HG02973 (cell line): ENCODE results near the gene MAML3.
"Not testable (repeated sequence)": the region's sequence is repeated elsewhere in the genome, so short reads cannot be mapped to it uniquely, and the experiment has no call there.

Source experiments
- ATAC-seq: cut with Tn5 transposase; IDR thresholded peaks from one replicate; pipeline ENCODE4 v1.9.1; 2021; ENCODE audit warnings: moderate library complexity; ENCODE audit not compliant: unreplicated experiment

Gene MAML3

DNA sequence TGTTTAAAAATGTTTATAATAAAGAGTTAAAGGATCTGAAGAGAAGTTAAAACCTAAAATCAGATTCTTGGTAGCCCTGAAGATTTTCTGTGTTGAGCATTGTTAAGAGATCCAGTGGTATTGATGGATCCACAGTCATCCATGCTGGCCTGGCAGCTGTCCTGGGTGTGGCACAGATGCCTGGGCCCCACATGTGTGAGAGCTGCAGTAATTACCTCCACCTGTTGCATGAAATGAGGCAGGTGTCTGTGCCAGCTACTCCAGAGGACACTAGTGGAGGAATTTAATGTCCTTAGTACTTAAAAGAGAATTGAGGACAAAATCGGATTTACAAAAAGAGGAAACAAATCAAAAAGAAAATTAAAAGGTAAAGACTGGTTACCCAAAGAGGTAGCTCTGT is 444.3 kb downstream of the MAML3 start:
- ATAC-seq, result no peak

DNA sequence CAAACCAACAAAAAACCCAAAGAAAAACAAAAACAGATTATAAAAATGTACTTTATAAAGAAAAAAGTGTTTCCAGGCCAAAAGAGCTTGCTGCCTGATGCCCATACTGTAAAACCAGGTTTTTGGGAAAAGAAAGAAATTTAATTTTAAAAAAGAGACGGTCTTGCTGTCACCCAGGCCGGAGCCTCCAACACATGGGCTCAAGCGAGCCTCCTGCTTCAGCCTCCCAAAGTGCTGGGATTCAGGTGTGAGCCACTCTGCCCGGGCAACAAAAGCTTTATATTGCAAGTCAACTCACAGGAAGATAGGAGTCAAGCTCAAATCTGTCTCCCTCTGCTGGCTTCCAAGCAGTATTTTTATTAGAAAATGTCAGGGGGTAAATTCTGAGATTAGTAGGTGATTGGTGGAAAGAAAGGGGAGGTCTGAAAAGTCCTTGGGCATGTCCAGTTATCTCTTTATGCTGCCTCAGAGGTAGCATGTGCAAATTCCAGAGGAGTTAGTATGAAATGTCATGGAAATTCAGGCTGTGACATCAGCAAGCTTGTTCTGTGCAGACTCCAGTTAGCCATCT is 449.0 kb downstream of the MAML3 start:
- no peak for ATAC-seq

DNA sequence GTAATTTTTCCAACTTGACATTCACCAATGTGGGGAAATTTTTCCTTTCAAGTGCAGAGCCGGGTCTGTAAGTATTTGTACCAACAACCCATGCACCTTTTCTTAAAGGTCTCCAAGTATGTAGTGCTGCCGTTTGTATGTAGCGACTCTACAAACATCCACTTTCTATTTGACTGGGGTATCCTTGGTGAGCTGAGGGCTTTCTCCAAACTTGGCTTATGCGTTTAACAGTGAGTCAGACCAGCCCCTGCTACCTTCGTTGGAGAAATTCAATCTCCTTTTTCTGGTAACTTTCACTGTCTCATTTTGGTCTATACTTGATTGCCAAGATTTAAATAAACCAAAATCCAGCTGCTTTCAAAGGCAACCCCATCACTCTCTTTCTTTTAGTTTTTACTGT is 453.4 kb downstream of the MAML3 start:
- ATAC-seq, result no peak

DNA sequence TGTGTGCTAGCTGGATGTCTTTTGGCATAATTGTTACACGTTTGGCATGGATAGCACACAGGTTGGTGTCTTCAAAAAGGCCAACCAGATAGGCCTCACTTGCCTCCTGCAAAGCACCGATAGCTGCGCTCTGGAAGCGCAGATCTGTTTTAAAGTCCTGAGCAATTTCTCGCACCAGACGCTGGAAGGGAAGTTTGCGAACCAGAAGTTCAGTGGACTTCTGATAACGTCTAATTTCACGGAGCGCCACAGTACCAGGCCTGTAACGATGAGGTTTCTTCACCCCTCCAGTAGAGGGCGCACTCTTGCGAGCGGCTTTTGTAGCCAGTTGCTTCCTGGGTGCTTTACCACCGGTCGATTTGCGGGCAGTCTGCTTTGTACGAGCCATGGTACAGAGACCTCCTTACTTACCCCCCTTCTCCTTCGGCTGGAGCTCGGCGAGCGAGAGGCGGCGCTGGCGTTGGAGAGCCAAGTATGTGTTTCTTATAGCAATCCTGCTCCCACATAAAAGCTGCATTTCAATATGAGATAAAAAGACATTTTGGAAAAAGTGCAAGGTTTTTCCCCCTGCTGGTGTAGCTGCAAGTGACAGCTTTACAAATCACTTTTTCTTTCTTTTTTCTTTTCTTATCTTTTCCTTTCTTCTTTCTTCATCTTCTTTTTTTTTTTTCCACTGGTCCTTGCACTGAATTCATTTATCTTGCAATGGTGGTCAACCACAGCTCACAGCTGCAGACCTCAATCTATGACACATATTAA is 455.6 kb downstream of the MAML3 start:
- ATAC-seq, result not testable (repeated sequence)

DNA sequence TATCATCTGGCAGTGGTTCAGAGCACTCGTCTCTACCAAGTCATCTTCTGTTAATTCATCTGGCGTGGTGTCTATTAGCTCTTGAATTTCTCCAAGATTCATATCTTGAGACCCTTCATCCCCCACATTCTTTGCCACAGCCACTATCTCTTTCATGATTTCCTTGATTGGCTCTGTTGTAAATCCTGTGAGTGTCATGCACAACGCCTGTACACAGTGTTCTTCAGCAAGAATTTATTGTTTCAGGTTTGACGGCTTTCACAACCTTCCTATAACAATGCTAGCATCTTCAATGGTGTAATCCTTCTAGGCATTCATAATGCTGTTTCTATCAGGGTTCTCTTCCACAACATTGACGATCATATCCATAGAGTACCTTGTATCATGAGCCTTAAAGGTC is 457.5 kb downstream of the MAML3 start:
- no peak for ATAC-seq

DNA sequence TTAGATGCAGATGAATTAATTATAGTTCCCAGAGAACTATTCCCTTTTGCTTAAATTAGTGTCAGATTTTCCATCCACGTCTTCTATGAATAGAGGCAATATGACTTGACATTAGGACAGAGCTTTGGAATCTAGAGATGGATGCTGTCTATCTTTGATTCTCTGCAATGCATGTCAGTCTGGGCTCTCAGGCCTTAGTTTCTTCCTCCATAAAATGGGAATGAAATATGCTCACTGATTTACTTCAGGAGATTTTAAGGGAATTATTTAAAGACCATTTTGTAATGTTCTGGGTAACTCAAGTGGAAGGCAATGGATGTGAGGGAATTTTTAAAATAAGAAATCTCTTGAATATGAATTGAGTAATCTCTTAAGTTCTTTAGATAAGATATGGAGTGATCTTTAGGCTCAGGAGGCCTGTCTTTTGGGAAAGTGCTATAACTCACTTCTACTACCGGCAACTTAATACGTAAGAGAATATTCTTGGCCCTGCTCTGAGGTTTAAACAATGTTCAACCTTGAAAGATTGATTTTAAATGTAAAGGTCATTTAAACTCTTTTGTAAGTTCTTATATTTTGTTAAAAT is 459.4 kb downstream of the MAML3 start:
- no peak for ATAC-seq

DNA sequence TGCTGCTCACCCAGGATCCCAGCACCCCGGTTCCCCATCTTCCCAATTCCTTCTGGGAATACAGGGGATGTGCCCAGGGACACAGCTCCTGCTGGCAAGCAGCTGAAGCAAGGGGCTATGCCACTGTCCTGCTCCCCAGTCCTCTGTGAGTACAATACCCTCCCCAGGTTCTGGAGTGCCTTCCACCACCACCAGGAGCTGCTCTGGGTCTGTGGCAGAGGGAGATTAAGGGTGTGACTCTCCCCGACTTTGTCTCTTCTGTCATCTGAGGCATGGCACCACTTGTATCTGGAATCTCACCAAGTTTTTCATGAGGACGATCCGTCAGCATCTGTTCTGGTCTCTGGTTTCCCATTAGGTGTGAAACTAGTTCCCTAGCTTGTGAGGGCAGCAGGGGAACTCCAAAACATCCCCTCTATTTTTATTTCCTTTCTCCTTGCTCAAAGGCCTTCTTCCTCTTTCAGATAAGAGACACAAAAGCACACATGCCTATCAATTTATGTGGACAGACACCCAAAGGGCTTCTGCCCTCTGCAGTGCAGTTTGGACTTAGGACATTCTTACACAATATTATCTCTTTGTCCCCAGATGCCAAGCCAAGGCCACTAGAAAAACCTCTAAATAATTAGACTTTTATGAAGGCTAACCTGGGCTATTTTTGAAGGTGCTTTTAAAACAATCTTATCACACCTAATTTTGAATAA is 461.5 kb downstream of the MAML3 start:
- ATAC-seq, result no peak

DNA sequence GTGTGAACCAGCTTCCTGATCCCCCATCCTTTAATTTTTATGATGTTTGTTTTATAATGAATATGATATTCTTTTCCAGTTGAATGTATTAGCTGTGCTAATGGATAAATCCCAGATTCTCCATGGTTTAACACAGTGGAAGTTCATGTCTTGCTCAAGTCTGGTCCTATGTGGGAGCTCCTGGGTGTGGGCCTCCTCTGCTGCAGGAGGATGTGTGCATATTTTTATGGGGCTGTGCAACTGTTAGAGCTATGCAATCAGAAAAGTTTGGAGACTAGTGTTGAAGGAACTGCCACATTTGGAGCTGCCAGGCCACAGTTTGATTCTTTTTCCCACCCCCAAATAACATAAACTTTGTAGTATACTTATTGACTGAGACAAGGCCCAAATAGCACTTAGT is 463.6 kb downstream of the MAML3 start:
- no peak for ATAC-seq

DNA sequence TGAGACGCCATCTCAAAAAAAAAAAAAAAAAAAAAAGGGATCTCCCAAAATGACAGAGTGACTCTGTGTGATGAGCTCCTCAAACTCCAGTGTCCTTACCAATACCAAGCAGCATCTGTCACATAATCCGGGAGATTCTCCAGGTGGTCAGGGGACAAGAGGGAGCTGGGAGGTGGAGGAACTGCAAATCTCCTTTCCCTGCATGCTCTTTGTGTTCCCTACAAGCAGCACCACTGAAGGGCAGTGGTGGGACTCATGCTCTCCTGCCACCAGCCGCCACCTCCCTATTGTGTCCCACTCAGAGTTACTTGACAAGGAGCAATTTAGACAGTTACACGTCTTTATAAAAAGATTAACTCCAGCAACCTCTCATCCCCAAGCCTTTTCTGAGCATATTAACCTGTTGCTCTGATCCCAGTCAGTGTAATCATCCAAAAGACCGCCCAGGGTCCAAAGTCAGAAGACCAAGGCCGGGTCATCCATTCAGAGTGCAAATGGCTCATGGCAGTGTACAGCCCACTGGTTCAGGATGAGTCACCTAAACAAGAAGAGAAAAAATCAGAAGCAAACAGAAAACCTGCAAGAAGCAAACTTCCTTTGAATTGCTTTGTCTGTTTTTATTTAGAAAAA is 464.8 kb downstream of the MAML3 start:
- ATAC-seq, result no peak

DNA sequence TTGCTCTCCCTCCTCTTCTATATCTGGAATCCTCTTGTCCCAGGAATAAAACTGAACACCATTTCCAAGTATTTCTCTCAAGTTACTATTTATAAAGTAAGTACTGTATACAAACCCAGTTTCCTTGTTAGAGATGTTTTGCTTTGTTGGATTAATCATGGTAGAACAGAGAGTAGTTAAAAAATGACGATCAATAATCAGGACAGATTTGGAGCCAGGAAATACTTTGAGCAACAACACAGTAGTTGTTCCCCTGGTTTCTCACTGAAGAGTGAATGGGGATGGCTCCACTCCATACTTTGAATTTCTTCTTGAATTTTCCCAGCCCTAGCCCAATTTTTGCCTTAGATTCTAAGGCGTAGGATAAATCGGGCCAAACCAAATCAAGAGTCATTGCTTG is 467.0 kb downstream of the MAML3 start:
- no peak for ATAC-seq

DNA sequence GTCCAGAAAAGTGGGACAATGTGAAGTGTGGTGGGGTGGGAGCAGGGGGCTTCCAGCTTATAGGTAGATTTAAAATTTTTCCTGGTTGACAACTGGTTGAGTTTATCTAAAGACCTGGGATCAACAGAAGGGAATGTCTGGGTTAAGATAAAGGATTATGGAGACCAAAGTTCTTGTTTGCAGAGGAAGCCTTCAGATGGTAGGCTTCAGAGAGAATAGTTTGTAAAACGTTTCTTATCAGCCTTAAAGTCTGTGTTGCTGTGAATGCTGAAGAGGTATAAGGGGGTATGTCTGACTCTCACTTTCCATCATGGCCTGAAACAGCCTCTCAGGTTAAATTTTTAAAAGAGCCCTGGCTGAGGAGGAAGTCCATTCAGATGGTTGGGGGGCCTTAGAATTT is 467.9 kb downstream of the MAML3 start:
- ATAC-seq, result no peak

DNA sequence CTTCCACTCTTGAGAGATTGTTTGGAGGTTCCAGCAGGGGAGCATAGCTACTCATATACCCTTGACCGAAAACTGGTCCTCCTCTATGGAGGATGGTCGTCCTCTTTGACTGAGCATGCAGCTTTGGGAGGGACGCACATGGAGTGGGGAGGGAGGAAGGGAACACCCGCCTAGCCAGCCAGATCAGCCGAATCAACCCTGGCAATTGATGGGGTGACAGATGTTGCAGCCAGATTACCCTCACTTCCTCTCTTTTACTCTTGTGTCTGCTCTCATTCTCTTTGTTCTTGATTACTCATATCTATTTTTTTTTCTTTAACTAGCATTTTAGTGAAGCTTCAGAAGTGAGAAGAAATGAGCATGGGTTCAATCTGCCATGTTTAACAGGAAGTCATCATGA is 468.8 kb downstream of the MAML3 start:
- ATAC-seq, result no peak

DNA sequence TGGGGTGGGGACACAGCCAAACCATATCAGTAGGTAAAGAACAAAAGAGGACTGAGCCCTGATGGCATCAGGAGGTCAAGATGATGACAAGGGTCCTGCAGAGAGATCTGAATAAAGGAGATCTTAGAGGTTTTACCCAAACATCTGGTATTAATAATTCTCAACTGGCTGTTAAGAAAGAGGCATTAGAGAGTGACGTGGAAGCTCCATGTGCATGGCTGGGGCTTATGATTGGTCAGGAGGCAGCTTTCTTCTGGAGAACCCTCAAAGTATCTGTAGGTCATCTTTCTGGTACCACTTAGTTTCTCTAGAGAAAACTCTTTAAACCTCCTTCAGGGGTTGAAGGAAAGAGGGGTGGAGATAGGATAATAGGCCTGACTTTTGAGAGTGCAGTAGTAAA is 469.6 kb downstream of the MAML3 start:
- no peak for ATAC-seq

DNA sequence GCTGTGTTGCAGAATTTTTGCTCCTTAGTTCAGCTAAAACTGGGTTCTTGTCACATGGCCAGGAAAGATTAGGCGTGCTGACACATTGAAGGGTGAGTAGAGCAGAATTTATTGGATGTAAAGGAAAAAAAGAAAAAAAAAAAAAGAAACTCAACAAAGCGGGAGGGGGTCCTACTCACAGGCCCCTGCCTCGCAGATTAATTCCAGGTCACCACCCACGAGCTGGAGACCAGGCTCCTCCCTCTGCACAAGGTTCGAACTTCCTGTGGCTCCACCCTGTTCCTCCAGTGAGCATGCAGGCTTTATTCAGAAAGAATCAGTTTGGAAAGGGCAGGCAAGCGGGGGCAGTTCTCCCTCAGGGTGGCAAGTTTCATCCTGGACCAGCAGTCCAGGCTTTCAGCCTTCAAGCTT is 471.2 kb downstream of the MAML3 start:
- ATAC-seq, result no peak

DNA sequence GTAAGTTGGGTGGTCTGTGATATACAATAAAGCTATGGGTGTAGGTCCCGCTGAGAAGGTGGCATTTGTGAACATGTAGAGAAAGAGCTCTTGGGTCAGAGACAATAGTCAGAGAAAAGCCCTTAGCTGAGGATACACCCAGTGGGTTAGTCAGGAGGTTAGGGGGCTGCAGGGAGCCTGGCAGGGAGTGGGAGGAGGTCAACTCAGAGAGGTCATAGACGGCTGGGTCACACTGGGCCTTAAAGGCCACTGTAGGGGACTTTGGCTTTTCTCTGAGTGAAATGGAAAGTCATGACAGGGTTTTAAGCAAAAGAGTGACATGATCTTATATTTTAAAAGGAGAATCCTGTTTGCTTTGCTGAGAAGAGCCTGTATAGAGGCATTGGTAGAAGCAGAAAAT is 471.7 kb downstream of the MAML3 start:
- ATAC-seq, result no peak

DNA sequence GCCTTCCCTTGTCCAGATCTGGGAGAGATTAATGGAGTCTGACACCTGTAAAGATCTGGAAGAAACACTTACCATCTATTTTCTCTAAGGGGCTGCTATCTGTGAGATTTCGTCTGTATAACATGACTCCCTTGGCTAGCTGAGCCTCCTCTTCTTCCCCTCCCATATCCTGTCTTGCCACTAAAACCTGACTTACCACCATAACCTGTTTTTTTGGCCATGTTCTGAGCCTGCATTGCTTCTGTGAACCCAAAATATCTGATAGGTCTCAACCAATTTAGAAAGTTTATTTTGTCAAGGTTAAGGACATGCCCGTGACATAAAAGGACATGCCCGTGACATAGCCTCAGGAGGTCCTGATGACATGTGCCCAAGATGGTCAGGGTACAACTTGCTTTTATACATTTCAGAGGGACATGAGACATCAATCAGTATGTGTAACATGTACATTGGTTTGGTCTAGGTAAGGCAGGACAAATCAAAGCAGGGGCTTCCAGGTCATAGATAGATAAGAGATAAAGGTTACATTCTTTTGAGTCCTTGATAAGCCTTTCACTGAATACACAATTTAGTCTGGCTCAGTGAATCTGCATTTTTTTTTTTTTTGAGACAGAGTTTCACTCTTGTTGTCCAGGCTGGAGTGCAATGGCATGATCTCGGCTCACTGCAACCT is 476.9 kb downstream of the MAML3 start:
- ATAC-seq, result no peak

DNA sequence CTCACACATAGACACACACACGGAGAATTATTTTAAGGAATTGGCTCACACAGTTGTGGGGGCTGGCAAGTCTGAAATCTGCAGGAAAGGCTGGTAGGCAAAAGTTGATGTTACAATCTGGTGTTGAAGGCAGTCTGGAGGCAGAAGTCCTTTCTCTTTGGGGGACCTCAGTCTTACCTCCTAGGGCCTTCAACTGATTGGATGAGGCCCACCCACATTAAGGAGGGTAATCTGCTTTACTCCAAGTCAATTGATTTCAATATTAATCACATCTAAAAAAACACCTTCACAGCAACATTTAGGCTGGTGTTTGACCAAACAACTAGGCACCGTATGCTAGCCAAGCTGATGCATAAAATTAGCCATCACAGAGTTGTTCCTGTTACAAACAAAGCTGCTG is 477.6 kb downstream of the MAML3 start:
- no peak for ATAC-seq

DNA sequence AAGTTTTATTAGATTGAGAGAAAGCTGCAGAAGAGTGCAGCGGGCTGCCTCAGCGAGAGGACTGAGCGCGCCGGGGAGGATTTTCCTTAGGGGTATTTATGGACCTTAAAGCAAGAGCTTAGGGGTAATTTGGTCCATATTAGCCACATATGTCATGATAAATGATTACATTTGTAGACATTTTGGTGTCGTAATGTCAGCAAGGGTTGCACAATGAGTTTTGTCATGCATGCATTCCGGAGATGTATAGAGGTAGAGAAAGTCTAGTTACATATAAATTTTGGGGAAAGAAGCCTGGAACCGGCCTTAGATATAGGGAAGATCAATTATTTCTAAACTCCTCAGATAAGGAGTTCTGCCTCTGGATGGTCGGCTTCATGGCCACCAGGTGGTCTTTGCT is 478.3 kb downstream of the MAML3 start:
- ATAC-seq, result no peak

DNA sequence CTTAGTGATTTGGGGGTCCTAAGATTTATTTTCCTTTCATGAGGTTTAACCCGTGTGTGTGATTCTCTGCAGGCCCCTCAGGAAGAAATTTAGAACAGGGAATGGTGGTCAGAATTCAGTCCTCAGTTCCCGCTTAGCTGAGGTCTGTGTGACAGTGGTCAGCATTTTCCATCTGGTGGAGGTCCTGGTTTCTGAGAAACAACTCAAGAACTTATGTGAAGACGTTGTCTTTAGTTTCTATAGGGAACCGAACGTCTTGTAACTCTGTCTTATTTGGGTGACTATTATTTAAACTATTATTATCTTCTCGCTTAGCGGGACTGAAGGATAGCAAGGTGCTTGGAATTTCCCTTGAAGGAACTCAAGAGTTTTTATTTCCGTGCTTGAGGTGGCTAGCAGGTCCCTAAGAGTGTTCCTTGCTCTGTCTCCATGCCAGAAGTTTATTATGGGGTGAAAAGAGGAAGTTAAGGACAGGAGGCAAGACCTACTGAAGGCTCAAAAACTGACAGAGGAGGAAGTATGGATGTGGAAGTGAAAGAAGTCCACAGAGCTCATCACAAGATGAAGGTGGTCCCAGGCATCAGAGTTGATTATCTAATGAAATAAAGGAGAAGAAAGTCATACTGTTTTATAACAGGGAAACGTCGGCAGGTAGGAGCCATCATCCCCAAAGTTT is 479.0 kb downstream of the MAML3 start:
- ATAC-seq, result no peak

DNA sequence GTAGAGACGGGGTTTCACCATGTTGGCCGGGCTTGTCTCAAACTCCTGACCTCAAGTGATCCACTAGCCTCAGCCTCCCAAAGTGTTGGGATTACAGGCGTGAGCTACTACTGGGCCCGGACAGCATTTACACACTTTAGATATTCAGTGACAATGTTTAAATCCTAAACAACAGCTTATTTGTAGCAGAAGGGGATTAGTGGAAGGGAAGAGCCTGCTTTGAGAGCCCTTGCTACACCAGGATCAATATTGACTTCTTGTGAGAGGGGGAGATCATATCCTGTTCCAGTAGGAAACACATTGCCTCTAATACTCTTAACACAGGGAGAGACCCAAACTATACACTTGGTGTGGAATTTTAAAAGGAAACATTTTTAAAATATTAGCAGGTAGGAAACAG is 481.3 kb downstream of the MAML3 start:
- ATAC-seq, result no peak
